H9 (cell line): ENCODE results near the gene NAA20. TPM values are rescaled to one million over a fixed set of nuclear protein-coding genes. Genes with fewer than 3 reads are reported as not detected.

ENCODE experiments used
- DNase-seq: peaks from one replicate; pipeline ENCODE4 v3.0.0-alpha.2; 2017
- H2AFZ ChIP-seq: one replicate; pipeline ENCODE4 v1.6.1; 2013; ENCODE audit warnings: mild to moderate bottlenecking, low read length, control low read depth, moderate library complexity
- H2AK5ac ChIP-seq: 2 replicates; pipeline ENCODE4 v1.6.1; 2013; ENCODE audit warnings: low read length, control low read depth, mixed read lengths; ENCODE audit not compliant: insufficient read length
- H2BK120ac ChIP-seq: one replicate; pipeline ENCODE4 v1.6.1; 2013; ENCODE audit warnings: low read depth, mild to moderate bottlenecking, low read length, control low read depth, inconsistent platforms; ENCODE audit not compliant: poor library complexity, severe bottlenecking
- H2BK12ac ChIP-seq: 2 replicates; pipeline ENCODE4 v1.6.1; 2013; ENCODE audit warnings: low read length, control low read depth, mixed read lengths, low read depth; ENCODE audit not compliant: insufficient read length
- H2BK15ac ChIP-seq: 2 replicates; pipeline ENCODE4 v1.6.1; 2013; ENCODE audit warnings: low read depth, low read length, control low read depth
- H2BK20ac ChIP-seq: one replicate; pipeline ENCODE4 v1.6.1; 2013; ENCODE audit warnings: low read depth, mild to moderate bottlenecking, low read length, control low read depth, inconsistent platforms; ENCODE audit not compliant: poor library complexity, severe bottlenecking
- H2BK5ac ChIP-seq: 2 replicates; pipeline ENCODE4 v1.6.1; 2013; ENCODE audit warnings: low read length, control low read depth, mixed read lengths; ENCODE audit not compliant: insufficient read length
- H3K14ac ChIP-seq: 2 replicates; pipeline ENCODE4 v1.6.1; 2013; ENCODE audit warnings: low read length, control low read depth; ENCODE audit not compliant: insufficient read depth
- H3K18ac ChIP-seq: 2 replicates; pipeline ENCODE4 v1.6.1; 2013; ENCODE audit warnings: low read depth, mild to moderate bottlenecking, mixed read lengths, low read length, control low read depth; ENCODE audit not compliant: insufficient read length
- H3K23ac ChIP-seq: 2 replicates; pipeline ENCODE4 v1.6.1; 2013; ENCODE audit warnings: low read length, control low read depth, mixed read lengths, low read depth; ENCODE audit not compliant: insufficient read length
- H3K23me2 ChIP-seq: 2 replicates; pipeline ENCODE4 v1.6.1; 2013; ENCODE audit warnings: low read depth, mild to moderate bottlenecking, mixed read lengths, low read length, control low read depth; ENCODE audit not compliant: insufficient read length, poor library complexity, severe bottlenecking
- H3K27ac ChIP-seq: 2 replicates; pipeline ENCODE4 v1.5.1; 2013; ENCODE audit warnings: low read length, control low read depth, mixed read lengths, low read depth; ENCODE audit not compliant: insufficient read length
- H3K27me3 ChIP-seq: 2 replicates; pipeline ENCODE4 v1.6.1; 2013; ENCODE audit warnings: low read length, control low read depth, inconsistent platforms; ENCODE audit not compliant: insufficient read depth
- H3K4ac ChIP-seq: 2 replicates; pipeline ENCODE4 v1.6.1; 2013; ENCODE audit warnings: low read depth, mild to moderate bottlenecking, control low read depth, inconsistent platforms, low read length, moderate library complexity
- H3K4me1 ChIP-seq: 2 replicates; pipeline ENCODE4 v1.6.1; 2013; ENCODE audit warnings: low read length, control low read depth, inconsistent platforms; ENCODE audit not compliant: insufficient read depth
- H3K4me2 ChIP-seq: 2 replicates; pipeline ENCODE4 v1.6.1; 2013; ENCODE audit warnings: low read length, control low read depth, mixed read lengths; ENCODE audit not compliant: insufficient read length, insufficient read depth
- H3K56ac ChIP-seq: 2 replicates; pipeline ENCODE4 v1.6.1; 2013; ENCODE audit warnings: low read depth, mild to moderate bottlenecking, mixed read lengths, low read length, control low read depth; ENCODE audit not compliant: insufficient read length
- H3K79me1 ChIP-seq: 2 replicates; pipeline ENCODE4 v1.6.1; 2013; ENCODE audit warnings: low read depth, mild to moderate bottlenecking, moderate library complexity, low read length, control low read depth, inconsistent platforms; ENCODE audit not compliant: insufficient read depth, poor library complexity, severe bottlenecking
- H3K79me2 ChIP-seq: 2 replicates; pipeline ENCODE4 v1.6.1; 2013; ENCODE audit warnings: low read length, control low read depth, inconsistent platforms; ENCODE audit not compliant: insufficient read depth
- H3K9ac ChIP-seq: 2 replicates; pipeline ENCODE4 v1.6.1; 2013; ENCODE audit warnings: low read length, control low read depth, mixed read lengths; ENCODE audit not compliant: insufficient read length; ENCODE audit errors: extremely low read depth
- H3K9me3 ChIP-seq: one replicate; pipeline ENCODE4 v1.6.1; 2013; ENCODE audit warnings: low read depth, low read length, inconsistent platforms; ENCODE audit not compliant: control insufficient read depth
- H3T11ph ChIP-seq: one replicate; pipeline ENCODE4 v1.6.1; 2013; ENCODE audit warnings: mild to moderate bottlenecking, low read length, control low read depth, inconsistent platforms
- H4K20me1 ChIP-seq: one replicate; pipeline ENCODE4 v1.6.1; 2013; ENCODE audit not compliant: control insufficient read depth, insufficient read length, insufficient read depth
- H4K5ac ChIP-seq: 2 replicates; pipeline ENCODE4 v1.6.1; 2013; ENCODE audit warnings: low read depth, mild to moderate bottlenecking, mixed read lengths, low read length, control low read depth; ENCODE audit not compliant: insufficient read length
- H4K8ac ChIP-seq: replicated peaks from 2 replicates; pipeline ENCODE4 v1.6.1; 2013; ENCODE audit warnings: low read length, control low read depth, mixed read lengths, low read depth; ENCODE audit not compliant: insufficient read length
- H4K91ac ChIP-seq: 2 replicates; pipeline ENCODE4 v1.6.1; 2013; ENCODE audit warnings: low read depth, mild to moderate bottlenecking, moderate library complexity, mixed read lengths, low read length, control low read depth; ENCODE audit not compliant: insufficient read length
- H3K27ac Mint-ChIP-seq, 3 experiments: 2 replicates in 2 of 3; 3 replicates in 1 of 3; pipeline ENCODE4 v1.8.0; 2020 to 2021; ENCODE audit warnings: mixed read lengths in 3 of 3, mild to moderate bottlenecking in 1 of 3, moderate library complexity in 1 of 3
- H3K27me3 Mint-ChIP-seq: 2 replicates; pipeline ENCODE4 v1.8.0; 2021; ENCODE audit warnings: low read depth, mild to moderate bottlenecking, moderate library complexity, mixed read lengths
- H3K36me3 Mint-ChIP-seq, 3 experiments: 2 replicates in 2 of 3; 3 replicates in 1 of 3; pipeline ENCODE4 v1.8.0; 2020 to 2021; ENCODE audit warnings: low read depth in 3 of 3, mixed read lengths in 3 of 3; ENCODE audit not compliant: insufficient read depth in 1 of 3
- H3K4me1 Mint-ChIP-seq, 2 experiments: 2 replicates each; pipeline ENCODE4 v1.8.0; 2020; ENCODE audit warnings: mixed read lengths in 2 of 2
- H3K4me3 Mint-ChIP-seq, 2 experiments: 2 replicates in 1 of 2; 3 replicates in 1 of 2; pipeline ENCODE4 v1.8.0; 2020 to 2021; ENCODE audit warnings: mild to moderate bottlenecking in 2 of 2, mixed read lengths in 2 of 2, moderate library complexity in 1 of 2
- H3K9me3 Mint-ChIP-seq, 2 experiments: 2 replicates in 1 of 2; 3 replicates in 1 of 2; pipeline ENCODE4 v1.8.0; 2020; ENCODE audit warnings: mild to moderate bottlenecking in 2 of 2, mixed read lengths in 2 of 2, moderate library complexity in 1 of 2
- CTCF ChIP-seq: fragments of 200-600 bp; sonication (generic); conservative IDR thresholded peaks from 3 replicates; pipeline ENCODE4 v1.8.0; 2021; ENCODE audit warnings: antibody characterized with exemption, mild to moderate bottlenecking
- WGBS: extraction: QIAGEN DNeasy Blood & Tissue Kit; methylation state at CpG from one replicate; pipeline ENCODE4 v1.1.7; 2013; ENCODE audit warnings: missing lambda C conversion rate, low lambda C conversion rate, mixed read lengths; ENCODE audit not compliant: insufficient read length; ENCODE audit errors: extremely low coverage; 5-methylcytosine and 5-hydroxymethylcytosine counted together
- total RNA-seq: library from RNA; stranded (reverse); gene quantifications from 2 replicates; pipeline ENCODE4 v1.2.1, GENCODE V29; 2021

Gene NAA20
- total RNA-seq, 1 experiment from 2014 or later: 48.1 TPM

DNA sequence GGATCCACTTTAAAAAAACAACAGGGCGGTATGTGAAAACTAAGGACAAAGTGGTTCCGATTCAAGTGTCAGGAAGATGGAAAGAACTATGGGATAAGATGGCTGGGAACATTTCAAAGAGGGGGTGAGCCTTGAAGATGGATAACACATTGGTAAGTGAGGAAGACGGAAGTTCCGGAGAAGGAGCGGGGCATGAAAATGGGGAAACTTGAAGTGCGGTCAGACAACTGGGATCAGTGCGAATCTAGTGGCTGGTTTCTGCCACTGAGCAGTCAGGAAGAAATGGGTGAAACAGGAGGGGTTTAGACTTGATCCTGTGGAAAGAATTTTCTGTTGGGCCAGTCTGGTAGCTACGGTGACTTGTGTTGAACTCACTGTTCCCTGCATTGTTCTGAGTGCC is 1.2 kb downstream of the NAA20 start:
- peaks cover 6% of the 10 kb centered on the region for H3K79me1 ChIP-seq
- no peak for TF ChIP-seq CTCF
- H3K36me3 Mint-ChIP-seq: peaks cover 0 to 9% (median 6%) of the 10 kb centered on the region in 3 experiments; a peak in 5 of 7 replicates
- H2BK20ac ChIP-seq: no peak overlapping the region
- no peak overlapping the region for H3K23ac ChIP-seq
- no peak for DNase-seq
- H3K27me3 Mint-ChIP-seq: no peaks in the 10 kb centered on the region; the same call in 1 of the 2 replicates
- H3K9ac ChIP-seq: no peak overlapping the region
- no peak overlapping the region for H2BK120ac ChIP-seq
- no peaks in the 10 kb centered on the region for H3K23me2 ChIP-seq
- H3K4me3 Mint-ChIP-seq: peak overlapping the region; percentile 83 to 88
- H3K18ac ChIP-seq: no peak overlapping the region
- H4K5ac ChIP-seq: no peak overlapping the region
- peaks cover 15 to 27% of the 10 kb centered on the region in 2 experiments for H3K4me1 Mint-ChIP-seq
- H3K56ac ChIP-seq: no peak overlapping the region
- H3T11ph ChIP-seq: no peak overlapping the region
- H3K27me3 ChIP-seq: no peaks in the 10 kb centered on the region
- no peak overlapping the region for H3K4ac ChIP-seq
- no peak overlapping the region for H3K27ac ChIP-seq
- no CpG with 5 or more reads among the region's 8 CpGs for WGBS
- no peak overlapping the region for H2BK12ac ChIP-seq
- no peak overlapping the region for H3K14ac ChIP-seq
- H4K8ac ChIP-seq: no peak overlapping the region
- H2AK5ac ChIP-seq: no peak overlapping the region
- H2BK5ac ChIP-seq: no peak overlapping the region
- no peak overlapping the region for H4K91ac ChIP-seq
- H2AFZ ChIP-seq: no peak overlapping the region
- no peak overlapping the region for H3K27ac Mint-ChIP-seq
- peaks cover 11% of the 10 kb centered on the region; the same call in 1 of the 2 replicates for H3K79me2 ChIP-seq
- peaks cover 2% of the 10 kb centered on the region; the same call in 1 of the 2 replicates for H3K4me1 ChIP-seq
- H2BK15ac ChIP-seq: no peak overlapping the region
- H3K9me3 Mint-ChIP-seq: no peaks in the 10 kb centered on the region
- H4K20me1 ChIP-seq: no peaks in the 10 kb centered on the region
- H3K4me2 ChIP-seq: peak overlapping the region; percentile 44
- no peaks in the 10 kb centered on the region for H3K9me3 ChIP-seq
